GM23338 (cell line): ENCODE measurements around the gene GNB5. TPM values are rescaled to one million over a fixed set of nuclear protein-coding genes. Genes with fewer than 3 reads are reported as not detected.

ENCODE experiments used
- ATAC-seq: fragments of 200-7000 bp; cut with Tn5 transposase; 3 replicates; pipeline ENCODE4 v1.9.1; 2020
- DNase-seq: peaks from one replicate; pipeline ENCODE4 v3.0.0-alpha.2; 2015; ENCODE audit warnings: low spot score
- H2AFZ ChIP-seq: fragments of 200-600 bp; sonication (generic); 2 replicates; pipeline ENCODE4 v1.8.0; 2016; ENCODE audit warnings: antibody characterized with exemption, mild to moderate bottlenecking, moderate library complexity
- H3F3A ChIP-seq: fragments of 200-600 bp; sonication (generic); replicated peaks from 2 replicates; pipeline ENCODE4 v1.8.0; 2017; ENCODE audit warnings: antibody characterized with exemption, mixed run types, low read depth
- H3K27ac ChIP-seq: fragments of 200-600 bp; sonication (generic); 2 replicates; pipeline ENCODE4 v1.6.1; 2016; ENCODE audit warnings: low read depth
- H3K27me3 ChIP-seq: fragments of 200-600 bp; sonication (generic); 2 replicates; pipeline ENCODE4 v1.8.0; 2016; ENCODE audit warnings: mild to moderate bottlenecking, mixed run types, moderate library complexity; ENCODE audit not compliant: insufficient read depth
- H3K36me3 ChIP-seq: fragments of 200-600 bp; sonication (generic); 2 replicates; pipeline ENCODE4 v1.8.0; 2016; ENCODE audit warnings: mild to moderate bottlenecking; ENCODE audit not compliant: insufficient read depth
- H3K4me1 ChIP-seq: fragments of 200-600 bp; sonication (generic); 2 replicates; pipeline ENCODE4 v1.8.0; 2016; ENCODE audit warnings: mild to moderate bottlenecking, moderate library complexity; ENCODE audit not compliant: insufficient read depth
- H3K4me2 ChIP-seq: fragments of 200-600 bp; sonication (generic); 2 replicates; pipeline ENCODE4 v1.7.1; 2017; ENCODE audit warnings: mixed run types
- H3K4me3 ChIP-seq: fragments of 200-600 bp; sonication (generic); 2 replicates; pipeline ENCODE4 v1.6.1; 2016; ENCODE audit warnings: mixed run types
- H3K79me2 ChIP-seq: fragments of 200-600 bp; sonication (generic); replicated peaks from 2 replicates; pipeline ENCODE4 v1.8.0; 2017; ENCODE audit warnings: mild to moderate bottlenecking; ENCODE audit not compliant: insufficient read depth
- H3K9me2 ChIP-seq: fragments of 200-600 bp; sonication (generic); 2 replicates; pipeline ENCODE4 v1.8.0; 2017; ENCODE audit not compliant: insufficient read depth
- H4K20me1 ChIP-seq: fragments of 200-600 bp; sonication (generic); replicated peaks from 2 replicates; pipeline ENCODE4 v1.8.0; 2017; ENCODE audit warnings: mild to moderate bottlenecking; ENCODE audit not compliant: insufficient read depth
- H3K27ac Mint-ChIP-seq: 2 replicates; pipeline ENCODE4 v1.8.0; 2020; ENCODE audit warnings: inconsistent platforms, mild to moderate bottlenecking, moderate library complexity, mixed read lengths
- H3K27me3 Mint-ChIP-seq: 3 replicates; pipeline ENCODE4 v1.8.0; 2022; ENCODE audit warnings: low read depth, mild to moderate bottlenecking, moderate library complexity, mixed read lengths, inconsistent platforms; ENCODE audit not compliant: insufficient read depth, poor library complexity
- H3K36me3 Mint-ChIP-seq: 3 replicates; pipeline ENCODE4 v1.8.0; 2021; ENCODE audit warnings: low read depth, mild to moderate bottlenecking, inconsistent platforms, moderate library complexity, mixed read lengths
- H3K4me1 Mint-ChIP-seq: 3 replicates; pipeline ENCODE4 v1.8.0; 2020; ENCODE audit warnings: mild to moderate bottlenecking, inconsistent platforms, mixed read lengths
- H3K4me3 Mint-ChIP-seq: 3 replicates; pipeline ENCODE4 v1.8.0; 2021; ENCODE audit warnings: moderate library complexity, mild to moderate bottlenecking, inconsistent platforms, mixed read lengths
- H3K9me3 Mint-ChIP-seq: 3 replicates; pipeline ENCODE4 v1.8.0; 2020; ENCODE audit warnings: moderate library complexity, mild to moderate bottlenecking, inconsistent platforms, mixed read lengths
- CREB1 ChIP-seq: fragments of 250-450 bp; sonication (Bioruptor Pico); IDR thresholded peaks from 2 replicates; pipeline ENCODE4 v1.5.0; 2020; ENCODE audit warnings: low read depth, mild to moderate bottlenecking, moderate library complexity
- ETS1 ChIP-seq: IDR thresholded peaks from 2 replicates; pipeline ENCODE4 v1.6.1; 2016; ENCODE audit warnings: antibody characterized with exemption
- POLR2AphosphoS5 ChIP-seq: IDR thresholded peaks from 2 replicates; pipeline ENCODE4 v1.6.1; 2016; ENCODE audit warnings: antibody characterized with exemption, low read depth
- STAT1 ChIP-seq: IDR thresholded peaks from one replicate; pipeline ENCODE4 v1.6.1; 2016; ENCODE audit warnings: antibody characterized with exemption; ENCODE audit not compliant: unreplicated experiment
- ZNF462 ChIP-seq: fragments of 250-450 bp; sonication (Bioruptor Pico); IDR thresholded peaks from 2 replicates; pipeline ENCODE4 v1.5.0; 2020; ENCODE audit warnings: mild to moderate bottlenecking, moderate library complexity
- polyA plus RNA-seq: library from polyadenylated mRNA; unstranded; fragments of >200 nt; fragmentation: Nextera tagmentation; extraction: Ambion mirVana; gene quantifications from 2 replicates; pipeline ENCODE4 v1.2.1, GENCODE V29; 2016
- total RNA-seq: library from RNA; depleted of rRNA; stranded (reverse); fragments of >200 nt; shearing (Covaris generic); gene quantifications from 2 replicates; pipeline ENCODE4 v1.2.3, GENCODE V29; 2014

The GNB5 gene
- total and polyA plus RNA-seq, 2 experiments from 2014 or later = 23.0 to 40.8 TPM

- no peak for TF ChIP-seq ZNF462 (CRISPR knock-in tag)
- no peak for TF ChIP-seq STAT1
Measured at GRCh38 chr15:52124270-52124880, 66.8 kb downstream of the GNB5 start (continued).

GRCh38 chr15:52121896-52122295 lies 69.3 kb downstream of the GNB5 start:
- no peaks in the 10 kb centered on the region for H3F3A ChIP-seq
- no peaks in the 10 kb centered on the region for H3K4me1 ChIP-seq
- no peak overlapping the region for H3K4me2 ChIP-seq
- ATAC-seq (no peak), DNase-seq (no peak)
- no peaks in the 10 kb centered on the region for H3K79me2 ChIP-seq
- no peaks in the 10 kb centered on the region for H4K20me1 ChIP-seq
- no peak overlapping the region for H3K27ac ChIP-seq
- Mint-ChIP-seq H3K9me3 (no peaks in the 10 kb centered on the region), H3K36me3 (no peaks in the 10 kb centered on the region), H3K27me3 (peaks cover 6% of the 10 kb centered on the region), H3K4me3 (no peak overlapping the region), H3K4me1 (peaks cover 16% of the 10 kb centered on the region; the same call in 2 of the 3 replicates), H3K27ac (no peak overlapping the region)
- H3K27me3 ChIP-seq = no peaks in the 10 kb centered on the region
- H3K36me3 ChIP-seq = no peaks in the 10 kb centered on the region
- no peak for TF ChIP-seq POLR2AphosphoS5
- no peak for TF ChIP-seq ZNF462 (CRISPR knock-in tag)
- no peak for TF ChIP-seq CREB1 (CRISPR knock-in tag)
- no peak for TF ChIP-seq ETS1
- no peak overlapping the region for H3K4me3 ChIP-seq
- H3K9me2 ChIP-seq = no peaks in the 10 kb centered on the region
- H2AFZ ChIP-seq = no peak overlapping the region
